Endothelial cell of umbilical vein (primary cell): ENCODE data around the gene SENP5. TPM values are rescaled to one million over a fixed set of nuclear protein-coding genes. Genes with fewer than 3 reads are reported as not detected.

Experiments used
- BruUV-seq: library from RNA; stranded (reverse); fragments of 400-500 nt; replicated peaks from 2 replicates; lab custom pipeline; 2021; lab: Mats Ljungman, UMichigan
- CTCF ChIA-PET: fragments of 300-600, 350-600 bp; sonication (Branson Sonifier 250); formaldehyde crosslinking; loops from one replicate; lab custom pipeline; 2021; ENCODE audit warnings: antibody characterized with exemption, inconsistent platforms; lab: Charles Lee
- POLR2A ChIA-PET: fragments of 300-600, 350-600 bp; sonication (Branson Sonifier 250); formaldehyde crosslinking; loops from one replicate; lab custom pipeline; 2021; ENCODE audit warnings: antibody characterized with exemption, inconsistent platforms; lab: Charles Lee
- DNase-seq: peaks from one replicate; pipeline ENCODE4 v3.0.0-alpha.2; 2011; ENCODE audit warnings: low read depth, low spot score
- FAIRE-seq: peaks from 2 replicates; lab custom pipeline; 2011; peaks lifted over from hg19 to GRCh38; lab: Jason Lieb, UNC
- H2AFZ ChIP-seq: 2 replicates; pipeline ENCODE4 v1.6.0; 2012; ENCODE audit warnings: low read depth, low read length, control low read depth, inconsistent platforms
- H3K27ac ChIP-seq: 2 replicates; pipeline ENCODE4 v1.5.1; 2011; ENCODE audit warnings: low read depth, mild to moderate bottlenecking, control low read depth, low read length, moderate library complexity; ENCODE audit not compliant: insufficient read depth
- H3K27me3 ChIP-seq, 2 experiments: 2 replicates each; pipeline versions ENCODE4 v1.6.0 to v1.6.1; 2011; ENCODE audit warnings: low read length in 2 of 2, mixed read lengths in 1 of 2; ENCODE audit not compliant: control insufficient read depth in 2 of 2, insufficient read depth in 2 of 2
- H3K36me3 ChIP-seq, 2 experiments: 2 replicates in 1 of 2; 3 replicates in 1 of 2; pipeline ENCODE4 v1.5.1; 2011; ENCODE audit warnings: low read length in 2 of 2, mild to moderate bottlenecking in 1 of 2, moderate library complexity in 1 of 2; ENCODE audit not compliant: control insufficient read depth in 2 of 2, insufficient read depth in 2 of 2; ENCODE audit errors: extremely low read depth in 1 of 2
- H3K4me1 ChIP-seq: 3 replicates; pipeline ENCODE4 v1.5.1; 2011; ENCODE audit warnings: mild to moderate bottlenecking, low read length; ENCODE audit not compliant: control insufficient read depth, insufficient read depth; ENCODE audit errors: extremely low read depth
- H3K4me2 ChIP-seq: 2 replicates; pipeline ENCODE4 v1.6.1; 2011; ENCODE audit warnings: low read length, control low read depth, mixed read lengths; ENCODE audit not compliant: insufficient read depth
- H3K4me3 ChIP-seq, 3 experiments: fragments of 200-600 bp in 1 of 3; sonication (generic), shearing (Covaris generic) in 1 of 3; replicated peaks in 1 of 3; 2 replicates each; pipeline ENCODE4 v1.5.1; 2011 to 2016; ENCODE audit warnings: control low read depth in 3 of 3, low read length in 3 of 3, mild to moderate bottlenecking in 2 of 3, inconsistent platforms in 1 of 3, low read depth in 1 of 3, moderate library complexity in 1 of 3; ENCODE audit not compliant: insufficient read depth in 1 of 3
- H3K79me2 ChIP-seq: 2 replicates; pipeline ENCODE4 v1.6.0; 2012; ENCODE audit warnings: low read length, inconsistent platforms; ENCODE audit not compliant: control insufficient read depth, insufficient read depth
- H3K9ac ChIP-seq: replicated peaks from 2 replicates; pipeline ENCODE3; 2011; ENCODE audit warnings: low read length, control low read depth; ENCODE audit not compliant: insufficient read depth; ENCODE audit errors: extremely low read depth
- H3K9me1 ChIP-seq: replicated peaks from 3 replicates; pipeline ENCODE4 v1.6.0; 2011; ENCODE audit warnings: mild to moderate bottlenecking, low read length; ENCODE audit not compliant: control insufficient read depth, insufficient read depth; ENCODE audit errors: extremely low read depth
- H3K9me3 ChIP-seq: replicated peaks from 2 replicates; pipeline ENCODE4 v1.5.1; 2012; ENCODE audit warnings: low read length, inconsistent platforms; ENCODE audit not compliant: control insufficient read depth, insufficient read depth
- H4K20me1 ChIP-seq: replicated peaks from 2 replicates; pipeline ENCODE3; 2011; ENCODE audit warnings: mild to moderate bottlenecking, low read length; ENCODE audit not compliant: control insufficient read depth, insufficient read depth; ENCODE audit errors: extremely low read depth
- EZH2 ChIP-seq: IDR thresholded peaks from 2 replicates; pipeline ENCODE4 v1.6.1; 2012; ENCODE audit warnings: borderline replicate concordance, low read depth, mild to moderate bottlenecking, moderate library complexity, low read length, inconsistent platforms; ENCODE audit not compliant: severe bottlenecking
- FOS ChIP-seq: IDR thresholded peaks from 2 replicates; pipeline ENCODE4 v1.6.1; 2011; ENCODE audit warnings: mild to moderate bottlenecking, low read length, moderate library complexity, borderline replicate concordance; ENCODE audit not compliant: insufficient read depth
- GATA2 ChIP-seq: IDR thresholded peaks from 2 replicates; pipeline ENCODE4 v1.7.0; 2011; ENCODE audit warnings: low read depth, mild to moderate bottlenecking, moderate library complexity, mixed read lengths, low read length; ENCODE audit not compliant: insufficient read length, insufficient read depth
- JUN ChIP-seq: IDR thresholded peaks from 2 replicates; pipeline ENCODE4 v1.6.1; 2011; ENCODE audit warnings: borderline replicate concordance, low read depth; ENCODE audit not compliant: insufficient read length, insufficient read depth
- MYC ChIP-seq: IDR thresholded peaks from one replicate; pipeline ENCODE4 v1.6.1; 2011; ENCODE audit warnings: mild to moderate bottlenecking, low read depth, low read length
- POLR2A ChIP-seq: IDR thresholded peaks from 2 replicates; pipeline ENCODE4 v1.6.1; 2012; ENCODE audit warnings: low read depth, mild to moderate bottlenecking, control low read depth, low read length
- POLR2AphosphoS5 ChIP-seq: IDR thresholded peaks from 2 replicates; pipeline ENCODE4 v1.6.1; 2012; ENCODE audit warnings: low read depth, mild to moderate bottlenecking, control low read depth, low read length, moderate library complexity; ENCODE audit not compliant: insufficient read depth
- dilution Hi-C: fragments of 300-500 bp; cut with MboI; formaldehyde crosslinking; loops from one replicate; pipeline ENCODE4 v1.15.0; 2019; ENCODE audit warnings: low sequenced_read_pairs; ENCODE audit not compliant: extremely low pct_ligation_motif_present
- intact Hi-C: fragments of 100-400 bp; cut with micrococcal nuclease; formaldehyde crosslinking; loops from one replicate; pipeline ENCODE4 v1.10.0; 2022
- polyA plus RNA-seq, 4 experiments: library from polyadenylated mRNA; depleted of rRNA in 3 of 4; stranded (reverse) in 3 of 4; unstranded in 1 of 4; fragments of >200 nt; gene quantifications; 2 replicates each; pipeline versions ENCODE4 v1.2.1 to v1.2.3, GENCODE V29; 2011 to 2012; ENCODE audit warnings: missing spikeins in 1 of 4
- total RNA-seq: library from RNA; stranded (reverse); gene quantifications from 2 replicates; pipeline ENCODE4 v1.2.3, GENCODE V29; 2021
- TF ChIP-seq, protein P1 (sequence below), 2 donors: IDR thresholded peaks; 1 replicate in 1 of 2; 2 replicates in 1 of 2; pipeline ENCODE4 v1.5.1; 2011; ENCODE audit warnings: low read length in 2 of 2, mild to moderate bottlenecking in 2 of 2, moderate library complexity in 2 of 2, control low read depth in 1 of 2, inconsistent platforms in 1 of 2, low read depth in 1 of 2; ENCODE audit not compliant: insufficient read depth in 1 of 2; ENCODE audit errors: extremely low read depth in 1 of 2
- TF ChIP-seq, protein P2 (sequence below): IDR thresholded peaks from 2 replicates; pipeline ENCODE4 v1.6.1; 2011; ENCODE audit not compliant: insufficient read depth, insufficient read length

SENP5 gene
- total and polyA plus RNA-seq, 2 donors (not counting 3 experiments of a cell fraction or from before 2014, with no cell fraction given) = 7.9 to 33.5 TPM

DNA sequence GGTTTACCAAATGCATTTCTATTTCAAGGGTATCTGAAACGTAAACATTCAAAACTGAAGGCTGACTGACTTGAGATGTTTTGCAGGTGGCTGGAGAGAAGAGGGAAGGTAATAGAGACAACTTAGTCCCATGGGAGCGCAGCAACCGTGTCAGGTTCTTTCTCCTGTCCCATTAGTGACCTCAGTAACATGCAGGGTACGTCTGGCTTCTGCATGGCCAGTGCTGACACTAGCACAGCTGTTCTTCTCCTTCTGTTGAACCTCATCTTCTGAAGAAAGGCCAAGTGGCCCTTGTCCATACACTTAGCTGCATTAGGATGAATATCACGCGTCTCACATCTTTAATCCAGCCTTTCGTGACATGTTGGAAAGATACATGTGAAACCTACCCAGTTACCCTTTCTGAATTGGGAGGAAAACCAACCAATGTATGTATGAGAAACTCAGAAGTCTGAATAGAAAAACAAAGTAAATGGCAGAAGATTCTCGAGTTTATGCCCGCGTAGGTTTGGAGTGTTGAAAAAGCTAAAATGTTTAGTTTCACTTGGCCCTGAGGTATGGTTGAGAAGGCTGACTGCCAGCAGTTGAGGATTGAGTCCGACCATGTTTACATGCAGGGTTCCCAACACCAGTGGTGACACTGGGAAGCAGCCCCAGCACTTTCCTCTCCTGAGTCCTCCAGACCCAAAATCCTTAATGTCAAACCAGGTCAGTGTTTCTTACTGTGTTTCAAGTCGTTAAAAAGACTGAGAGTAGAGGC, 64.3 kb downstream of the SENP5 start:
- TF ChIP-seq JUN = no peak
- no peak for TF ChIP-seq GATA2
- no peak for TF ChIP-seq POLR2AphosphoS5
- no peak for TF ChIP-seq POLR2A
- no peak for TF ChIP-seq EZH2
- TF ChIP-seq, protein P1, sequence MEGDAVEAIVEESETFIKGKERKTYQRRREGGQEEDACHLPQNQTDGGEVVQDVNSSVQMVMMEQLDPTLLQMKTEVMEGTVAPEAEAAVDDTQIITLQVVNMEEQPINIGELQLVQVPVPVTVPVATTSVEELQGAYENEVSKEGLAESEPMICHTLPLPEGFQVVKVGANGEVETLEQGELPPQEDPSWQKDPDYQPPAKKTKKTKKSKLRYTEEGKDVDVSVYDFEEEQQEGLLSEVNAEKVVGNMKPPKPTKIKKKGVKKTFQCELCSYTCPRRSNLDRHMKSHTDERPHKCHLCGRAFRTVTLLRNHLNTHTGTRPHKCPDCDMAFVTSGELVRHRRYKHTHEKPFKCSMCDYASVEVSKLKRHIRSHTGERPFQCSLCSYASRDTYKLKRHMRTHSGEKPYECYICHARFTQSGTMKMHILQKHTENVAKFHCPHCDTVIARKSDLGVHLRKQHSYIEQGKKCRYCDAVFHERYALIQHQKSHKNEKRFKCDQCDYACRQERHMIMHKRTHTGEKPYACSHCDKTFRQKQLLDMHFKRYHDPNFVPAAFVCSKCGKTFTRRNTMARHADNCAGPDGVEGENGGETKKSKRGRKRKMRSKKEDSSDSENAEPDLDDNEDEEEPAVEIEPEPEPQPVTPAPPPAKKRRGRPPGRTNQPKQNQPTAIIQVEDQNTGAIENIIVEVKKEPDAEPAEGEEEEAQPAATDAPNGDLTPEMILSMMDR (IDR thresholded peaks at IDR 0.05; ENCODE audit: extremely low read depth in 1 of 2, insufficient read depth in 1 of 2, low read depth in 1 of 2, low read length in 2 of 2) = no peak
- TF ChIP-seq MYC = no peak
- no peak for TF ChIP-seq FOS
- TF ChIP-seq, protein P2, sequence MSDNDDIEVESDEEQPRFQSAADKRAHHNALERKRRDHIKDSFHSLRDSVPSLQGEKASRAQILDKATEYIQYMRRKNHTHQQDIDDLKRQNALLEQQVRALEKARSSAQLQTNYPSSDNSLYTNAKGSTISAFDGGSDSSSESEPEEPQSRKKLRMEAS = no peak
- Histone ChIP-seq H3K9ac (no peak overlapping the region), H3K9me3 (no peaks in the 10 kb centered on the region), H4K20me1 (no peaks in the 10 kb centered on the region), H3K4me2 (no peak overlapping the region), H3K36me3 (peaks cover 16 to 22% of the 10 kb centered on the region in 2 experiments), H3K4me3 (no peak overlapping the region), H3K27ac (no peak overlapping the region), H3K27me3 (no peaks in the 10 kb centered on the region), H3K79me2 (no peaks in the 10 kb centered on the region), H3K4me1 (peaks cover 2% of the 10 kb centered on the region), H3K9me1 (no peaks in the 10 kb centered on the region), H2AFZ (no peak overlapping the region)
- ChIA-PET CTCF (no interaction called here), POLR2A (no interaction called here)
- no peak for FAIRE-seq
- intact Hi-C loops (no loop called here), dilution Hi-C loops (no loop called here)
- no peak for DNase-seq
- no TSS peak for BruUV-seq
